Activated CD8-positive, alpha-beta T cell treated with anti-CD3 and anti-CD28 coated beads, Interleukin-2, amount 10 ng/mL, durations not matched to agents 7 days and 5 days (primary cell): ENCODE results near the gene TSPAN19. TPM values are rescaled to one million over a fixed set of nuclear protein-coding genes. Genes with fewer than 3 reads are reported as not detected.

Source experiments
- ATAC-seq: fragments of 150-1000 bp; cut with Tn5 transposase; one replicate; pipeline ENCODE4 v1.10.0; 2021; ENCODE audit warnings: moderate library complexity
- CTCF ChIA-PET: fragments of 350-600 bp; sonication (Branson Sonifier 250); formaldehyde crosslinking; loops from one replicate; lab custom pipeline; 2021; ENCODE audit warnings: antibody characterized with exemption; lab: Charles Lee
- POLR2A ChIA-PET: fragments of 350-600 bp; sonication (Branson Sonifier 250); formaldehyde crosslinking; loops from one replicate; lab custom pipeline; 2021; ENCODE audit warnings: antibody characterized with exemption; lab: Charles Lee
- DNase-seq: peaks from one replicate; pipeline ENCODE4 v3.0.0-alpha.2; 2020
- H3K27ac Mint-ChIP-seq: one replicate; pipeline ENCODE4 v1.8.0; 2021; ENCODE audit warnings: mild to moderate bottlenecking, mixed read lengths
- H3K27me3 Mint-ChIP-seq: one replicate; pipeline ENCODE4 v1.8.0; 2021; ENCODE audit warnings: low read depth, mixed read lengths
- H3K36me3 Mint-ChIP-seq: one replicate; pipeline ENCODE4 v1.8.0; 2021; ENCODE audit warnings: low read depth, mixed read lengths
- H3K4me1 Mint-ChIP-seq: one replicate; pipeline ENCODE4 v1.8.0; 2021; ENCODE audit warnings: low read depth, mixed read lengths
- H3K4me3 Mint-ChIP-seq: one replicate; pipeline ENCODE4 v1.8.0; 2021; ENCODE audit warnings: mild to moderate bottlenecking, mixed read lengths
- H3K9me3 Mint-ChIP-seq: one replicate; pipeline ENCODE4 v1.8.0; 2022; ENCODE audit warnings: mixed read lengths; ENCODE audit not compliant: insufficient read depth
- total RNA-seq, 2 experiments: library from RNA; stranded (reverse); gene quantifications; one replicate each; pipeline ENCODE4 v1.2.3, GENCODE V29; 2021

The TSPAN19 gene
- total RNA-seq, 2 experiments from 2014 or later, result not detected

DNA sequence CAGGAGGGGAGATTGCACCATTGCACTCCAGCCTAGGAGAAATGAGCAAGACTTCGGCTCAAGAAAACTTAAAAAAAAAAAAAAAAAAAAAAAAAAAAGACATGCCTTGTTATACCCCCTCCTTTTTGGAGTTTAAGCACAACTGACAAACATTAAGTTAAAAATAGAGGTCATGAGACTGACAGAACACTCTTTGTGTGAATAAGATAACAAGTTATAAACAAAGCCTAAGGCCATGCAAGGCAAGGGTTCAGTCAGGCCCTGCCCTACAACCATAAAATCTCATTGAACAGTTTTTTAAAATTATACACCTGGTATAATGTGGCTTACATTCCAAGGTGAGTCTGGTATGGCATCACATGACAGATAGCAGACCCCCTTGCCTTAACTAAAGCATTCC is 39.3 kb downstream of the TSPAN19 start:
- no peaks in the 10 kb centered on the region for H3K36me3 Mint-ChIP-seq
- no peaks in the 10 kb centered on the region for H3K27me3 Mint-ChIP-seq
- no peak overlapping the region for H3K4me3 Mint-ChIP-seq
- ATAC-seq (no peak), DNase-seq (no peak)
- H3K27ac Mint-ChIP-seq, result no peak overlapping the region
- CTCF ChIA-PET, result no interaction called here
- H3K4me1 Mint-ChIP-seq, result no peaks in the 10 kb centered on the region
- H3K9me3 Mint-ChIP-seq, result peaks cover 3% of the 10 kb centered on the region
- POLR2A ChIA-PET, result no interaction called here

DNA sequence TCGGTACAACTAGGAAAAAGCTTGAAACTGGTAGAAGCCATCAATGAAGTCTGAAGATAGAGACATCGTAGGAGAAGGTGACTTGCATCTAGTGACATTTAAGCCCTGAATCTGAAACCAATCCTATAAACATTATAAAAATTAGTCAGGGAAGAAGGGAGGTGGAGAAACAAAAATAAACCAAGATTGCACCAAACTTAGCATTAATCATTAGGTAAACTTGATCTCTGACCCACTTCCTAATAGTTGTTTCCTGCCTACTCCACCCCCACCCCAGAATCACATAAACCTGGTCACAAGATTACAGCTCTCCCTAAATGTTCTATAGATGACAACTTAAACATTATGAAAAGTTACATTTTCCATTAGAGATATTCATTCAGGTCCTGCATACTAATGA is 40.4 kb downstream of the TSPAN19 start:
- DNase-seq (no peak), ATAC-seq (no peak)
- CTCF ChIA-PET, result no interaction called here
- Mint-ChIP-seq H3K4me1 (no peaks in the 10 kb centered on the region), H3K4me3 (no peak overlapping the region), H3K9me3 (peaks cover 3% of the 10 kb centered on the region), H3K36me3 (no peaks in the 10 kb centered on the region), H3K27ac (no peak overlapping the region), H3K27me3 (no peaks in the 10 kb centered on the region)
- POLR2A ChIA-PET, result no interaction called here

- ATAC-seq (no peak), DNase-seq (no peak)
- ChIA-PET CTCF (no interaction called here), POLR2A (no interaction called here)
- H3K4me3 Mint-ChIP-seq, result no peak overlapping the region
- peaks cover 3% of the 10 kb centered on the region for H3K9me3 Mint-ChIP-seq
- no peaks in the 10 kb centered on the region for H3K36me3 Mint-ChIP-seq
- no peak overlapping the region for H3K27ac Mint-ChIP-seq
- H3K27me3 Mint-ChIP-seq, result no peaks in the 10 kb centered on the region
- H3K4me1 Mint-ChIP-seq, result no peaks in the 10 kb centered on the region
These were observed 41.7 kb downstream of the TSPAN19 start for GRCh38 chr12:84994426-84994825.

GRCh38 chr12:84986586-84986985 is 49.5 kb downstream of the TSPAN19 start:
- CTCF ChIA-PET, result no interaction called here
- no peaks in the 10 kb centered on the region for H3K36me3 Mint-ChIP-seq
- H3K27ac Mint-ChIP-seq, result no peak overlapping the region
- POLR2A ChIA-PET, result no interaction called here
- H3K27me3 Mint-ChIP-seq, result no peaks in the 10 kb centered on the region
- DNase-seq, result no peak
- no peak overlapping the region for H3K4me3 Mint-ChIP-seq
- no peak for ATAC-seq
- no peaks in the 10 kb centered on the region for H3K4me1 Mint-ChIP-seq
- no peaks in the 10 kb centered on the region for H3K9me3 Mint-ChIP-seq

DNA sequence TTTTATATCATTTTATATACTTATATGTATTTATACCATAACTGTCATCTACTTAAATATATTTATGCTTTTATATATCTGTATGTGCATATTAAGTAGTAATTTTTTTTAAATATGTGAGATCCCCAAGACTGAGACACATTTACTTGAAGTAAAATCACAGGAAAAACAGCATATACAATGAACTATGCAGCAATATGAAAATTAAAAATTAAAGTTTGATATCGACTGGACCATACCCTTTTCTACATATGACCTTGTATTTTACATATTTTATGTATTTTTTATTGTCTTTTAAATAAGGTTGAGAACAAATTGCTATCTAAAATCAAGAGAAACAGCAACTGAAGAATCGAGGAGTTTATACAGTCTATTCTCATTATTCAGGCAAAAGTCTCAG is 50.0 kb downstream of the TSPAN19 start:
- CTCF ChIA-PET, result no interaction called here
- H3K27me3 Mint-ChIP-seq, result no peaks in the 10 kb centered on the region

DNA sequence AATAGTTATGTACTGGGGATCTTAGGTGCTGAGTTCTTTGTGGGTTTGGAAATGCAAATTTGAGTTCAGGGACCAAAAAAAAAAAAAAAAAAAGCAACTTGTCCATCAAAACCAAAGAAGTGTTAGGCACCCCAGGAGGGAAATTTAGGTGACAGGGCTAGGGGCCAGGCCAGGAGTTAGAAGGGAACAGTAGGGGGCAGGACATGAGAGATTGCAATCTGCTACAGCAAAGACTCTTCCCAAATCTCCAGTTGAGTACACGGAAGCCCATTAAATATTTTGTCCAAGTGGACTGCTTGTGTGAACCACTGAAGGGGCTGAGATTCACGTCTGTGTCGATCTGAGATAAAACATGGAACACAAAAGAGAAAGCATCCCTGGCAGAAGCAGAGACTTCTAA is 52.8 kb downstream of the TSPAN19 start:
- ChIA-PET CTCF (no interaction called here), POLR2A (no interaction called here)
- H3K27me3 Mint-ChIP-seq, result no peaks in the 10 kb centered on the region
- no peak overlapping the region for H3K4me3 Mint-ChIP-seq
- DNase-seq (no peak), ATAC-seq (no peak)
- H3K36me3 Mint-ChIP-seq, result no peaks in the 10 kb centered on the region
- H3K27ac Mint-ChIP-seq, result no peak overlapping the region
- H3K4me1 Mint-ChIP-seq, result no peaks in the 10 kb centered on the region
- H3K9me3 Mint-ChIP-seq, result no peaks in the 10 kb centered on the region

More for the DNA sequence above, 50.0 kb downstream of the TSPAN19 start:
- H3K9me3 Mint-ChIP-seq, result no peaks in the 10 kb centered on the region
- POLR2A ChIA-PET, result no interaction called here
- H3K4me1 Mint-ChIP-seq, result no peaks in the 10 kb centered on the region
- DNase-seq (no peak), ATAC-seq (no peak)
- H3K4me3 Mint-ChIP-seq, result no peak overlapping the region
- no peaks in the 10 kb centered on the region for H3K36me3 Mint-ChIP-seq
- H3K27ac Mint-ChIP-seq, result no peak overlapping the region

GRCh38 chr12:84982888-84983287 is 53.2 kb downstream of the TSPAN19 start:
- Mint-ChIP-seq H3K4me3 (no peak overlapping the region), H3K9me3 (no peaks in the 10 kb centered on the region), H3K27ac (no peak overlapping the region), H3K4me1 (no peaks in the 10 kb centered on the region), H3K27me3 (no peaks in the 10 kb centered on the region), H3K36me3 (no peaks in the 10 kb centered on the region)
- POLR2A ChIA-PET, result no interaction called here
- CTCF ChIA-PET, result no interaction called here
- no peak for ATAC-seq
- DNase-seq, result no peak

DNA sequence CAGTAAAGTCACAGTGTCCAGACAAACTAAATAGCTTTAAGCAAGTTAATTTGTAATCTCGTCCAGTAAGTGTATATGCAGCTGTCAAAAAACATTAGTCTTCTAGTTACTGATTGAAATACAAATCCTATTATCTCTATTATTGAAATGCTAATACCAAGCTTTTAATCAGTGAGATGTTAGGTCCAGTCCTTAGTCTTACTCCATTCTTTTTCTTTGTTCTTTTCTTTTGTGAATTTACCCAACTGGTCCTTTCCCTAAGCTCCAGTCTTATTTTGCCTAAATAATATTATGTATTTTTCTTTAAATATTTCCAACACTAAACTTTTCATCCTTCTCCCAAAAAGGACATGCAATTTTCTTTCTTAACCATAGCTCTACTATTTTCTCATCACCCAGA is 57.2 kb downstream of the TSPAN19 start:
- no peaks in the 10 kb centered on the region for H3K4me1 Mint-ChIP-seq
- ChIA-PET CTCF (no interaction called here), POLR2A (no interaction called here)
- no peak for DNase-seq
- no peak overlapping the region for H3K27ac Mint-ChIP-seq
- H3K27me3 Mint-ChIP-seq, result no peaks in the 10 kb centered on the region
- no peaks in the 10 kb centered on the region for H3K36me3 Mint-ChIP-seq
- H3K4me3 Mint-ChIP-seq, result no peak overlapping the region
- no peaks in the 10 kb centered on the region for H3K9me3 Mint-ChIP-seq
- ATAC-seq, result no peak

GRCh38 chr12:84976133-84976532 is 59.9 kb downstream of the TSPAN19 start:
- Mint-ChIP-seq H3K9me3 (no peaks in the 10 kb centered on the region), H3K27ac (no peak overlapping the region), H3K4me3 (no peak overlapping the region), H3K36me3 (no peaks in the 10 kb centered on the region), H3K27me3 (no peaks in the 10 kb centered on the region), H3K4me1 (no peaks in the 10 kb centered on the region)
- ChIA-PET POLR2A (no interaction called here), CTCF (no interaction called here)
- ATAC-seq (no peak), DNase-seq (no peak)

DNA sequence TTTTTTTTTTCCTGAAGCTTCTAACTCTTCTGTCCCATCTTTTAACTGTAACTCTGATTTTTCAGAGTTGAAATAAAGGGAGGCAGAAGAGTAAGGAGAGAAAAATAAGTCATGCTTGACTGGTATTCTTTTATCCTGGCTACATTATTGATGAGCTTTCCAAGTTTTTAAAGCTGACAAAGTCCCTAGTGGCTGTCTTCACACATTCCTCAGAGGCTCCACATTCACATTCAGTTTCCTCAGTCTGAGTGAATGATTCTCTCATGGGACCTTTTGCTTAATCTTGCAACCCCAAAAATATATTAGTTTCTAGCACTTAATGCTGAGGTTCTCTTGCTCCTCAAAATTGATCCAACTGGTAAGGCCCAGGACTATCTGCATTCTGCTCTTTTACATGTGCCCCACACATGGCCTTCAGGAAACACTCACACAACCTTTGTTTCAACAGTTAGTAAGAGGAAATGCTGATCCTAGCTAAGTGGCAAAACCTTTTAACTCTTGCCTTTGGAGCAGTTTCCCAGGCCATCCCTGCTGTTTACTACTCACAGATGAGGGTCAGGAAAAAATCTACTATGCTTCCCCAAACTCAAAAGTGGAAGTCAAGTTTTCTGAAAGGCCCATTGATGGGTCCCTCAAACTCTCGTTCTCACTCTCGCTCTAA is 61.8 kb downstream of the TSPAN19 start:
- no peak overlapping the region for H3K27ac Mint-ChIP-seq
- no peaks in the 10 kb centered on the region for H3K27me3 Mint-ChIP-seq
- ATAC-seq (no peak), DNase-seq (no peak)
- H3K9me3 Mint-ChIP-seq, result no peaks in the 10 kb centered on the region
- CTCF ChIA-PET, result no interaction called here
- POLR2A ChIA-PET, result no interaction called here
- no peaks in the 10 kb centered on the region for H3K36me3 Mint-ChIP-seq
- no peak overlapping the region for H3K4me3 Mint-ChIP-seq
- H3K4me1 Mint-ChIP-seq, result no peaks in the 10 kb centered on the region

GRCh38 chr12:84973026-84973425 is 63.1 kb downstream of the TSPAN19 start:
- Mint-ChIP-seq H3K4me3 (no peak overlapping the region), H3K27ac (no peak overlapping the region), H3K27me3 (no peaks in the 10 kb centered on the region), H3K36me3 (no peaks in the 10 kb centered on the region), H3K9me3 (no peaks in the 10 kb centered on the region), H3K4me1 (no peaks in the 10 kb centered on the region)
- ChIA-PET CTCF (no interaction called here), POLR2A (no interaction called here)
- no peak for DNase-seq
- no peak for ATAC-seq

DNA sequence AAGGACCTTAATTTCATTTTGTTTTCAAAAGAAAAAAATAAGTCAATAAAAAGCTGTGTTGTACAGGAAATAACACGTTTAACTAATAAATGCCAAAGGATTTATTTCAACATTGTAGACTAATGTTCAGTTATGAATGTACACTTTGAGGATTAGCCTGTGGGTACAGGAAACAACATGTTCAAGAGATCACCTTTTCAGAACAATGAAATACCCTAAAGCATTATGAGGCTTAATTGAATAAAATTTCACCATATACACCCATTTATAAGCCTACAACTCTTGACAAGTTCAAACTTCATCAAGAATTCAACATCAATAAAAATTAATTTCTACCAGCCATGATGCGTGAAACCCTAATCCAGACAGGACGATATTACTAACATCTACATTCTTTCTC is 66.9 kb downstream of the TSPAN19 start:
- ChIA-PET CTCF (no interaction called here), POLR2A (no interaction called here)
- ATAC-seq (no peak), DNase-seq (no peak)
- H3K9me3 Mint-ChIP-seq, result no peaks in the 10 kb centered on the region
- no peak overlapping the region for H3K4me3 Mint-ChIP-seq
- H3K27me3 Mint-ChIP-seq, result no peaks in the 10 kb centered on the region
- no peaks in the 10 kb centered on the region for H3K4me1 Mint-ChIP-seq
- H3K36me3 Mint-ChIP-seq, result no peaks in the 10 kb centered on the region
- no peak overlapping the region for H3K27ac Mint-ChIP-seq
